Amygdala (tissue), 56 donors: ENCODE measurements around the gene ADAMTSL4.

ENCODE experiments used
- DNase-seq, 56 donors: peaks; one replicate each; lab custom pipeline; 2025; lab: John Stamatoyannopoulos, UW

Gene ADAMTSL4

GRCh38 chr1:150553392-150554085 is 4.3 kb downstream of the ADAMTSL4 start:
- no peak for DNase-seq

GRCh38 chr1:150554086-150554452 is 4.9 kb downstream of the ADAMTSL4 start:
- no peak for DNase-seq

GRCh38 chr1:150555198-150555970 is 6.2 kb downstream of the ADAMTSL4 start:
- no peak for DNase-seq

GRCh38 chr1:150555971-150556865 is 7.0 kb downstream of the ADAMTSL4 start:
- DNase-seq, result no peak

- no peak for DNase-seq
Observed at GRCh38 chr1:150557065-150557600, 7.9 kb downstream of the ADAMTSL4 start.

- no peak for DNase-seq
Observed at GRCh38 chr1:150557813-150558212, 8.6 kb downstream of the ADAMTSL4 start.

- DNase-seq, result no peak
Observed at GRCh38 chr1:150558303-150558704, 9.1 kb downstream of the ADAMTSL4 start.

- peak in 12 of 56 donors; percentile 6 to 59 (median 22) for DNase-seq
Observed at GRCh38 chr1:150558761-150559655, 9.8 kb downstream of the ADAMTSL4 start.

GRCh38 chr1:150559656-150560010 is 10.4 kb downstream of the ADAMTSL4 start:
- DNase-seq, result no peak

- DNase-seq, result peak in 37 of 56 donors; percentile 10 to 68 (median 35)
Observed at GRCh38 chr1:150560011-150560438, 10.8 kb downstream of the ADAMTSL4 start.

- peak in 44 of 56 donors; percentile 46 to 88 (median 74) for DNase-seq
Observed at GRCh38 chr1:150560576-150561253, 11.5 kb downstream of the ADAMTSL4 start.

- DNase-seq, result peak in 52 of 56 donors; percentile 48 to 90 (median 76)
Observed at GRCh38 chr1:150561254-150561973, 12.2 kb downstream of the ADAMTSL4 start.

- peak in 46 of 56 donors; percentile 17 to 75 (median 54) for DNase-seq
Observed at GRCh38 chr1:150561974-150562445, 12.8 kb downstream of the ADAMTSL4 start.

- DNase-seq, result no peak
Observed at GRCh38 chr1:150562446-150563339, 13.5 kb downstream of the ADAMTSL4 start.

GRCh38 chr1:150563340-150564038 is 14.3 kb downstream of the ADAMTSL4 start:
- DNase-seq, result peak in 1 of 56 donors; percentile 14
